ENCODE data around the gene ELAVL3. TPM values are rescaled to one million over a fixed set of nuclear protein-coding genes. Genes with fewer than 3 reads are reported as not detected.

The ELAVL3 gene
- polyA plus RNA-seq, 1 of the 3 experiments (the other 2 are of a cell fraction) = 0.48 TPM

- TF ChIP-seq FOXM1 (IDR thresholded peaks at IDR 0.05; ENCODE audit: low read depth) (no peak), JUND (IDR thresholded peaks at IDR 0.05) (no peak), EP300 (IDR thresholded peaks at IDR 0.05; ENCODE audit: borderline replicate concordance in 1 of 2, low read depth in 1 of 2, low read length in 1 of 2) (no peak), RXRA (IDR thresholded peaks at IDR 0.05; ENCODE audit: borderline replicate concordance, low read depth) (no peak), USF2 (IDR thresholded peaks at IDR 0.05; ENCODE audit: borderline replicate concordance, low read depth, low read length) (no peak; the same call in 1 of the 2 replicates), RCOR1 (IDR thresholded peaks at IDR 0.05; ENCODE audit: low read length) (peak; percentile 6), YY1 (IDR thresholded peaks at IDR 0.05; ENCODE audit: low read depth) (peak; percentile 100), MXI1 (IDR thresholded peaks at IDR 0.05; ENCODE audit: low read depth, low read length) (peak; percentile 88), FOSL2 (IDR thresholded peaks at IDR 0.05; ENCODE audit: borderline replicate concordance, low read depth) (no peak)
- TF ChIP-seq, protein P1, sequence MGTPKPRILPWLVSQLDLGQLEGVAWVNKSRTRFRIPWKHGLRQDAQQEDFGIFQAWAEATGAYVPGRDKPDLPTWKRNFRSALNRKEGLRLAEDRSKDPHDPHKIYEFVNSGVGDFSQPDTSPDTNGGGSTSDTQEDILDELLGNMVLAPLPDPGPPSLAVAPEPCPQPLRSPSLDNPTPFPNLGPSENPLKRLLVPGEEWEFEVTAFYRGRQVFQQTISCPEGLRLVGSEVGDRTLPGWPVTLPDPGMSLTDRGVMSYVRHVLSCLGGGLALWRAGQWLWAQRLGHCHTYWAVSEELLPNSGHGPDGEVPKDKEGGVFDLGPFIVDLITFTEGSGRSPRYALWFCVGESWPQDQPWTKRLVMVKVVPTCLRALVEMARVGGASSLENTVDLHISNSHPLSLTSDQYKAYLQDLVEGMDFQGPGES (IDR thresholded peaks at IDR 0.05; ENCODE audit: low read depth, low read length) = no peak
Observed at GRCh38 chr19:11435057-11435832, 45.6 kb downstream of the ELAVL3 start, which contains the start of the genes ODAD3 and PRKCSH (continued).

DNA sequence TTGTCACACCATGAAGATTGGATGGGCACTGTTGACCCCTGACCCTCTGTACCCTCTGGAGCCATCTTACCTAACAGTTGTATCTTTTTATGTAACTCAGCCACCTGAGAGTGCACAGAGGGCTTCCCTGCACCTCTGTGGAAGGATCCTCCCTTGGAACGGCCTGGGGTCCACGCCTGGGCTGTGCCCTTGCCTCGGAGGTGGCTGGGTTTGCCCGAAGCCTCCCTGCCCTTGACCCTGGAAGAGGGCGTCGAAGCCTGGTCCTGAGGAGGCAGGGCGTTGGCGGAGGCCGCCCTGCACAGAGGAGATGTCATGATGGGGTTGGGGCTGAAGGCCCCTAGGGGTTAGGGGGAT, 46.2 kb downstream of the ELAVL3 start:
- no peaks in the 10 kb centered on the region for H4K20me1 ChIP-seq (ENCODE audit: insufficient read depth)
- H3K9me2 ChIP-seq = no peaks in the 10 kb centered on the region
- no peaks in the 10 kb centered on the region for H3K9me3 ChIP-seq
- CTCF ChIA-PET = interaction anchor here (0.7 to 3.5 kb wide), 23 partner anchors 8 to 168 kb away, joined by 3 to 54 read pairs (median 5); partner anchors contain the start of genes ELAVL3, EPOR, RGL3 and SWSAP1
- peak overlapping the region; percentile 92 for H3K4me2 ChIP-seq
- WGBS (ENCODE audit: low lambda C conversion rate) = 8% methylated on average over 4 of the region's 9 CpGs
- peak overlapping the region; percentile 51 to 62 for H3K4me3 ChIP-seq (ENCODE audit: low read depth in 2 of 2, low read length in 1 of 2)
- H3K4me1 ChIP-seq (ENCODE audit: control insufficient read depth in 1 of 2, insufficient read depth in 2 of 2, low read depth in 1 of 2, low read length in 1 of 2) = peaks cover 5 to 12% of the 10 kb centered on the region in 2 experiments; a peak in 1 of 4 replicates
- peak overlapping the region; percentile 61 for H3K9ac ChIP-seq
- peak overlapping the region; percentile 99 for H2AFZ ChIP-seq (ENCODE audit: low read depth)
- TF ChIP-seq GABPA (IDR thresholded peaks at IDR 0.05; ENCODE audit: low read depth) (no peak), USF2 (IDR thresholded peaks at IDR 0.05; ENCODE audit: borderline replicate concordance, low read depth, low read length) (no peak), CHD2 (IDR thresholded peaks at IDR 0.05; ENCODE audit: low read length, partially characterized antibody) (no peak), POLR2AphosphoS5 (IDR thresholded peaks at IDR 0.05; ENCODE audit: low read depth, low read length) (no peak), NFIC (IDR thresholded peaks at IDR 0.05; ENCODE audit: borderline replicate concordance) (no peak), RXRA (IDR thresholded peaks at IDR 0.05; ENCODE audit: borderline replicate concordance, low read depth) (no peak), SIN3A (IDR thresholded peaks at IDR 0.05; ENCODE audit: borderline replicate concordance, low read depth, low read length) (no peak), EZH2phosphoT487 (IDR thresholded peaks at IDR 0.05; ENCODE audit: borderline replicate concordance, low read depth) (no peak), GATA2 (CRISPR knock-in tag; IDR thresholded peaks at IDR 0.05) (no peak), MEF2A (IDR thresholded peaks at IDR 0.05; ENCODE audit: borderline replicate concordance, low read depth) (no peak)
- TF ChIP-seq, protein P2, sequence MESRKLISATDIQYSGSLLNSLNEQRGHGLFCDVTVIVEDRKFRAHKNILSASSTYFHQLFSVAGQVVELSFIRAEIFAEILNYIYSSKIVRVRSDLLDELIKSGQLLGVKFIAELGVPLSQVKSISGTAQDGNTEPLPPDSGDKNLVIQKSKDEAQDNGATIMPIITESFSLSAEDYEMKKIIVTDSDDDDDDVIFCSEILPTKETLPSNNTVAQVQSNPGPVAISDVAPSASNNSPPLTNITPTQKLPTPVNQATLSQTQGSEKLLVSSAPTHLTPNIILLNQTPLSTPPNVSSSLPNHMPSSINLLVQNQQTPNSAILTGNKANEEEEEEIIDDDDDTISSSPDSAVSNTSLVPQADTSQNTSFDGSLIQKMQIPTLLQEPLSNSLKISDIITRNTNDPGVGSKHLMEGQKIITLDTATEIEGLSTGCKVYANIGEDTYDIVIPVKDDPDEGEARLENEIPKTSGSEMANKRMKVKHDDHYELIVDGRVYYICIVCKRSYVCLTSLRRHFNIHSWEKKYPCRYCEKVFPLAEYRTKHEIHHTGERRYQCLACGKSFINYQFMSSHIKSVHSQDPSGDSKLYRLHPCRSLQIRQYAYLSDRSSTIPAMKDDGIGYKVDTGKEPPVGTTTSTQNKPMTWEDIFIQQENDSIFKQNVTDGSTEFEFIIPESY (IDR thresholded peaks at IDR 0.05; ENCODE audit: borderline replicate concordance, low read depth) = no peak
- TF ChIP-seq, protein P3, sequence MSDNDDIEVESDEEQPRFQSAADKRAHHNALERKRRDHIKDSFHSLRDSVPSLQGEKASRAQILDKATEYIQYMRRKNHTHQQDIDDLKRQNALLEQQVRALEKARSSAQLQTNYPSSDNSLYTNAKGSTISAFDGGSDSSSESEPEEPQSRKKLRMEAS (IDR thresholded peaks at IDR 0.05; ENCODE audit: low read depth) = no peak
- TF ChIP-seq, protein P1 (IDR thresholded peaks at IDR 0.05; ENCODE audit: low read depth, low read length) = no peak
- TF ChIP-seq, protein P4, sequence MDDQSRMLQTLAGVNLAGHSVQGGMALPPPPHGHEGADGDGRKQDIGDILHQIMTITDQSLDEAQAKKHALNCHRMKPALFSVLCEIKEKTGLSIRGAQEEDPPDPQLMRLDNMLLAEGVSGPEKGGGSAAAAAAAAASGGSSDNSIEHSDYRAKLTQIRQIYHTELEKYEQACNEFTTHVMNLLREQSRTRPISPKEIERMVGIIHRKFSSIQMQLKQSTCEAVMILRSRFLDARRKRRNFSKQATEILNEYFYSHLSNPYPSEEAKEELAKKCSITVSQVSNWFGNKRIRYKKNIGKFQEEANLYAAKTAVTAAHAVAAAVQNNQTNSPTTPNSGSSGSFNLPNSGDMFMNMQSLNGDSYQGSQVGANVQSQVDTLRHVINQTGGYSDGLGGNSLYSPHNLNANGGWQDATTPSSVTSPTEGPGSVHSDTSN (IDR thresholded peaks at IDR 0.05) = no peak
- peak overlapping the region; percentile 67 to 73 for H3K27ac ChIP-seq (ENCODE audit: low read depth in 2 of 2, low read length in 1 of 2)
- H3K79me2 ChIP-seq (ENCODE audit: insufficient read depth) = peaks cover 37% of the 10 kb centered on the region
- H3K27me3 ChIP-seq (ENCODE audit: insufficient read depth) = no peaks in the 10 kb centered on the region
- POLR2A ChIA-PET = interaction anchor here (0.6 to 1.8 kb wide), 7 partner anchors 9 to 60 kb away, joined by 3 to 14 read pairs (median 5); partner anchors contain the start of genes EPOR, RGL3 and SWSAP1
- H3F3A ChIP-seq (replicated peaks; ENCODE audit: insufficient read depth) = peaks cover 5% of the 10 kb centered on the region
- peaks cover 18 to 25% of the 10 kb centered on the region in 2 experiments for H3K36me3 ChIP-seq (replicated peaks in 1 of 2; ENCODE audit: control insufficient read depth in 1 of 2, insufficient read depth in 2 of 2, low read length in 1 of 2)
- DNase-seq = no peak

Measured in SK-N-SH (cell line).